ENCODE measurements around the gene PINLYP.

- TF ChIP-seq GATA3 (IDR thresholded peaks at IDR 0.05; ENCODE audit: low read depth, low read length) (no peak), GATA2 (IDR thresholded peaks at IDR 0.05; ENCODE audit: low read depth, low read length) (no peak)
These were observed 21.2 kb upstream of the PINLYP start for GRCh38 chr19:43554317-43554895.

Data from SH-SY5Y (cell line).